Choroid plexus epithelial cell (primary cell): ENCODE results near the gene TIGD6.

Experiments
- DNase-seq: peaks from one replicate; pipeline ENCODE4 v3.0.0-alpha.2; 2010; ENCODE audit warnings: low read depth
- H3K4me3 ChIP-seq: 2 replicates; pipeline ENCODE4 v1.5.1; 2011; ENCODE audit warnings: low read depth, mild to moderate bottlenecking, control low read depth, low read length, moderate library complexity
- TF ChIP-seq, protein P1 (sequence below): conservative IDR thresholded peaks from 2 replicates; pipeline ENCODE4 v1.5.1; 2011; ENCODE audit warnings: low read depth, mild to moderate bottlenecking, control low read depth, inconsistent platforms, low read length, moderate library complexity

The TIGD6 gene

DNA sequence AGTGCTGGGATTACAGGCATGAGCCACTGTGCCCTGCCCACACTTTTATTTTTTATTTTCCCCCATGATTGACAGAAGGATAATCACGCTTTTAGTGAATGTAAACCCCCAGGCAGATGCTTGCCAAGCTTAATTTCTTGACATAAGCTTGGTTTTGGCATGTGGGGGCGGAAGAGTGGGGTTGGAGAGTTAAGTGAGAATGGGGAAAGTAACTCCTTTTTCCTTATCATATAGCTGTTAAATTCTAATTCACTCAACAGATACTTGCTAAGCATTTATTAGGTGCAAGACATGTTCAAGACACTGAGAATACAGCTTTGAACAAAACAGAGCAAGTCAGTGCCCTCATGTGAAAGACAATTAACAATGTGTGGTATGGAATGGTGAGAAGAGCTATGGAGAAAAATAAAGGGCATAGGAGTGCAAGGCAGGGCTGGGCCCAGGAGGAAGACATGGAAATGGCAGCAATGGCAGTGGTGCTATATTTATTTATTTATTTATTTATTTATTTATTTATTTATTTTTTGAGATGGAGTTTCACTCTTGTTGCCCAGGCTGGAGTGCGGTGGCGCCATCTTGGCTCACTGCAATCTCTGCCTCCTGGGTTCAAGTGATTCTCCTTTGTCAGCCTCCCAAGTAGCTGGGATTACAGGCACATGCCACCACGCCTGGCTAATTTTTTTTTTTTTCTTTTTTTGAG lies 37.7 kb downstream of the TIGD6 start:
- no peak overlapping the region for H3K4me3 ChIP-seq
- TF ChIP-seq, protein P1, sequence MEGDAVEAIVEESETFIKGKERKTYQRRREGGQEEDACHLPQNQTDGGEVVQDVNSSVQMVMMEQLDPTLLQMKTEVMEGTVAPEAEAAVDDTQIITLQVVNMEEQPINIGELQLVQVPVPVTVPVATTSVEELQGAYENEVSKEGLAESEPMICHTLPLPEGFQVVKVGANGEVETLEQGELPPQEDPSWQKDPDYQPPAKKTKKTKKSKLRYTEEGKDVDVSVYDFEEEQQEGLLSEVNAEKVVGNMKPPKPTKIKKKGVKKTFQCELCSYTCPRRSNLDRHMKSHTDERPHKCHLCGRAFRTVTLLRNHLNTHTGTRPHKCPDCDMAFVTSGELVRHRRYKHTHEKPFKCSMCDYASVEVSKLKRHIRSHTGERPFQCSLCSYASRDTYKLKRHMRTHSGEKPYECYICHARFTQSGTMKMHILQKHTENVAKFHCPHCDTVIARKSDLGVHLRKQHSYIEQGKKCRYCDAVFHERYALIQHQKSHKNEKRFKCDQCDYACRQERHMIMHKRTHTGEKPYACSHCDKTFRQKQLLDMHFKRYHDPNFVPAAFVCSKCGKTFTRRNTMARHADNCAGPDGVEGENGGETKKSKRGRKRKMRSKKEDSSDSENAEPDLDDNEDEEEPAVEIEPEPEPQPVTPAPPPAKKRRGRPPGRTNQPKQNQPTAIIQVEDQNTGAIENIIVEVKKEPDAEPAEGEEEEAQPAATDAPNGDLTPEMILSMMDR, result no peak
- no peak for DNase-seq

DNA sequence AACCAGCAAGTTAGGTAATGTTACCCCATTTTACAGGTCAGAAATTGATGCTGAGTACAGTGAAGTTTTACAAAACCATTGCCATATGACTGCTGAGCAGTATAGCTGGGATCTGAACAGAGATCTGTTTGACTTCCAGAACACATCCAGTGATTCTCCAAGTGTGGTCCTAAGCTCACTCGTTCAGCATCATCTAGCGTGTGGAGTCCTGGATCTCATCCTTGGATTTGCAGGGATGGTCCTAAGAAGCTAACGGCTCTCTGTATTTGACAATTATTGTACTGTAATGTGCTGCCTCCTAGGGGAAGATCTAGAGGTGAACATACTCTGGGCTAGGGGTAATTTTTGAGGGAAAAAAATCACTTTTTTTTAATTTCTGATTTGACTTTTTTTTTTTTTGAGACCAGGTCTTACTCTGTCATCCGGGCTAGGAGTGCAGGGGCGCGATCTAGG lies 38.5 kb downstream of the TIGD6 start:
- no peak overlapping the region for H3K4me3 ChIP-seq
- peak; percentile 83 for DNase-seq

DNA sequence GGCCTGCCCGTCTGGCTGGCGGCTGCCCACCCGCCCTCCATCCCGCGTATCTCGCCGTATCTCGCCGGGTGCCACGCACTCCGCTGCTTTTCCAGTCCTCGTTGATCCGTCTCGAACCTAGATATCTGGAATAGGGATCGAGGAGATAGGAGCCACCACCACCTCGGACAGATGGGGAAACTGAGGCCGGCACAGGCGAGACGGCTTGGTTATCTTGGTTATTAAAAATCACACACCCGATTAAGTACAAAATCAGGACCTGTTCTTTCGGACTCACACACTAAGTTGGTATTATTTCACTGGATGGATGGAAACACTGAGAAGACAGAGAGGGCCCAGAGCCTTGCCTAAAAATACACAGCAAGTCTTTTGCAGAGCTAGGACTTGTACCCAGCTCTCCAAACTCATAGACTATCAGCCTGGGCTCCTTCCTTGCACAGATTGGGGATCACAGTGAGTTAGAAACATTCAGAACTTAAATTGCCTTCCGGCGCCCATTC lies 39.2 kb downstream of the TIGD6 start:
- TF ChIP-seq, protein P1, result no peak
- no peak for DNase-seq
- peak overlapping the region; percentile 83 for H3K4me3 ChIP-seq

More for the DNA sequence above, 38.5 kb downstream of the TIGD6 start:
- TF ChIP-seq, protein P1, result peak; percentile 72

DNA sequence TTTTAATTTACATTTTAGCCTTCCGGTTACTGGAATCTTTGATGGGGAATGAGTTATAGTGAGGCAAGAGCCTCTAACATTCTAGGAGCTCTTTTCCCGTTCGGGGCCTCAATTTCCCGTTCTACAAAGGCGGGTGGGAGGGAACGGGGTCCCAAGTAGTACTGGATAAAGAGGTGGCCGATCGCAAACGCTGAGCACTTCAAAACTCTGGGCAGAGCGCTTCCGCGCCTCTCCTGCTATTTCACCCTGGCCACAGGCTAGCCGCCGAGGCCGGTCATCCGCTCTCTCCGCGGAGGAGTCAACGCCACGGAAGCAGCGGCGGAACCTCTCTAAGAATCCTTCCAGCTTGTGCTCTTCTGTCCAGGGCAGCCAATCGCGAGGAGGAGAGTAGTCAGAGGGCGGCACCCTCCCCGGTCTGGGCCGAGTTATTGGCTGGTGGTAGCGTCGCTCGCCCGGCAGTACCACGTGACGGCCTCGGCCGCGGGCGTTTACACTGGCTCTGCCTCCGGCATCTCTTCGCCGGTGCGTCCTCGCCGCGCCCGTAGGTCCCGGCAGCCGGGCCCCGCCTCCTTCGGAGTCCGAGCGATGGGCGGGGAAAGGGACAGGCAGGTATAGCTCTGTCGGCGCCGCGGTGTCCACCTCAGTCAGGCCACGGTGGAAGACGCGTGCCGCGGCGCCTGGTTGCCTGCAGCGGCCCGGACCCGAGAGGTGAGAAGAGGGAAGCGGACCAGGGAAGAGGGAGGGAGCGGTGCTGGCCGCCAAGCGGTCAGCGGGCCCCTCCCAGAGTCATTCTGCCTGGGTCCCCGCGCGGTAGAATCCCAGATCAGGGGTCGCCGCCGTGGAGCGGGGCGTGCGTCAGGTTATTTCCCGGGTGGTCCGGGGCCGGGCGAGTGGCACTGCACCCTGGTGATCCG lies 39.9 kb downstream of the TIGD6 start, which contains the start of gene SLC26A2:
Gene SLC26A2, plus strand, starts transcription at position 487 of the 914 bp plus-strand sequence. CDS start 16,895 bp downstream, outside the sequence.
- TF ChIP-seq, protein P1, result no peak
- peak within 1 kb of the TSS; percentile 83 for H3K4me3 ChIP-seq
- peak; percentile 99 for DNase-seq

DNA sequence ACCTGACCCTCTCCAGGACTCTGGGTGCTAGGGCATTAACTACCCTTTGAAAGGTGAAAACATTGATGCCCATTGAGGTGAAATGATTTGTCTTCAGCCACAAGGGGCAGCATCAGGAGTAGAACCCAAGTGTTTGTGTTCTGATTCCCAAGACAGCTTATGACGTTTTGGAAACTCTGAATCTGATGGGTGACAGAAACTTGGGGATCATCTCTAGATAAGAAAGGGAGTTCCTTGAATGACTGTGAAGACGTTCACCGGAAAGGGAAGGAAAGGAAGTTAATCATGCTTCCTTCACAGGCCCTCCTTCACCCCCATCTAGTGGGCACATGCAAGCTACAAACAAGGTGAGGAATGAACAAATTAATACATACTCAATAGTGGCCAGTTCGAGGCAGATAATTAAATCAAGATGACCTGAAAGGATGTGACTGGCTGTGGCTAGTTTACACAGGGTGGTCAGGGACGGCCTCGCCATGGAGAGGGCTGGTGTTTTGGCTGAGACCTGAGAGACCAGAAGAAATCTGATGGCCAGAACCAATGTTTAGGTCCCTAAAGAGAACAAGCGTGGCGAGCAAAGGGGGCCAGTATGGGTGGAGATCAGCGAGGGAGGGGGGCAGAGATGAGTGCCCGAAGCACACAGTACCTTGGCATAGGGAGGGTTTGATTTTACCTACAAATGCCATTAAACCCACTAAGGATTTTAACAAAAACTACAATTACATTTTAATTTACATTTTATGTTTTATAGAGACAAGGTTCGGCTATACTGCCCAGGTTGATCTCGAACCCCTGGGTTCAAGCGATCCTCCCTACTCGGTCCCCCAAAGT lies 40.8 kb downstream of the TIGD6 start:
- H3K4me3 ChIP-seq, result peak overlapping the region; percentile 83
- TF ChIP-seq, protein P1, result peak; percentile 69
- peak; percentile 82 for DNase-seq

DNA sequence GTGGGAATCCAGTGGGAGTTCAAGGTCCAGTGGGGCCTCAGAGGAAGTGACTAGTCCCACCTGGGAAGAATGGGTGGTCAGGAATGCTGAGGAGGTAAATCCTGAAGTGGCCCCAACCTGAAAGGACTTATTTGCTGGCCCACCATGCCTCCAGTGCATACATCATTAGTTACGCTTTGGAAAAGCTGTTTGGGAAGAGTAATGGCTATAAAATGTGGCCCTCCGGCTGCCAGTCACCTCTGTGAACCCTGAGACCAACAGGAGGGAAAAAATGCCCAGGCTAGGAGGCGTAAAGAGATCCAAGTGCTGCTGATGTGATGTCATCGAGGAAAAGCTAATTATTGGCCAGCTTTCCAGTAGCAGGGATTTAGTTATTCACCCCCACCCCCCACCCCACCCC lies 42.6 kb downstream of the TIGD6 start:
- TF ChIP-seq, protein P1, result no peak
- H3K4me3 ChIP-seq, result no peak overlapping the region
- no peak for DNase-seq
